ENCODE data around the gene P4HA1. TPM values are rescaled to one million over a fixed set of nuclear protein-coding genes. Genes with fewer than 3 reads are reported as not detected.
A peak's percentile ranks its signal among the peaks of the same experiment; 100 is the strongest.

The P4HA1 gene
- total RNA-seq, 1 experiment from 2014 or later: 46.5 TPM

DNA sequence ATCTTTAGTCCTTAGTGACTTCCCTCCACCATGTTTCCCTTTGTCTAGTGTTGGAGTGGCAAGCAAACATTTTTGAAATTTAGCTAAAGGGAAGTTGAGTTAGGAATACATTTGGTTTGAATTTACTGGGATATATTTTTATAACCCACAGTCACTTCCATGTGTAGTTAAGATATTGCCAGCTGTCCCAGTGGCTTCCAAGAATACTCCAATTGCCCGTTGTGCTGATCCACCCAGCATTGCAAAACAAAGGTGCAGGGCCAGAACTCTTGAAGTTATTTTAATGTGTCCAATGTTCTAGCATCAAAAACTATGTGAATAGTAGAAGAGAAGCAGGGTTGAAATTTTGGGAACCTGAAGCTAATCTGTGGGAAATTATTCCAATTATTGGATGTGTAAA lies 2.5 kb upstream of the P4HA1 start:
- no peaks in the 10 kb centered on the region for H3K27me3 Mint-ChIP-seq (ENCODE audit: insufficient read depth, unreplicated experiment)
- H3K36me3 ChIP-seq (ENCODE audit: control insufficient read depth, insufficient read depth, low read length): no peaks in the 10 kb centered on the region
- CTCF ChIA-PET: interaction anchor here (1.1 kb wide), 1 partner anchor 12 kb away, joined by 3 read pairs; no protein-coding TSS in a partner anchor
- no peak overlapping the region for H3K4me3 ChIP-seq (ENCODE audit: low read depth, low read length)
- H3K36me3 Mint-ChIP-seq (ENCODE audit: insufficient read depth, unreplicated experiment): peaks cover 25% of the 10 kb centered on the region
- H3K27ac Mint-ChIP-seq (ENCODE audit: unreplicated experiment): no peak overlapping the region
- BruUV-seq (replicated peaks): no TSS peak
- H3K4me1 Mint-ChIP-seq (ENCODE audit: low read depth, unreplicated experiment): peaks cover 14% of the 10 kb centered on the region
- DNase-seq: no peak
- intact Hi-C loops (cut with micrococcal nuclease; ENCODE audit: unreplicated experiment): no loop called here
- H3K9me3 Mint-ChIP-seq (ENCODE audit: unreplicated experiment): no peaks in the 10 kb centered on the region
- H3K4me1 ChIP-seq: peaks cover 13% of the 10 kb centered on the region; the same call in 1 of the 2 replicates
- POLR2A ChIA-PET: interaction anchor here (0.7 kb wide), 1 partner anchor 166 kb away, joined by 3 read pairs; no protein-coding TSS in a partner anchor
- H3K4me3 Mint-ChIP-seq (ENCODE audit: unreplicated experiment): no peak overlapping the region
- no peaks in the 10 kb centered on the region for H3K27me3 ChIP-seq (replicated peaks; ENCODE audit: control insufficient read depth, insufficient read depth, low read length)
- no peaks in the 10 kb centered on the region for H3K9me3 ChIP-seq
- TF ChIP-seq, protein P1, sequence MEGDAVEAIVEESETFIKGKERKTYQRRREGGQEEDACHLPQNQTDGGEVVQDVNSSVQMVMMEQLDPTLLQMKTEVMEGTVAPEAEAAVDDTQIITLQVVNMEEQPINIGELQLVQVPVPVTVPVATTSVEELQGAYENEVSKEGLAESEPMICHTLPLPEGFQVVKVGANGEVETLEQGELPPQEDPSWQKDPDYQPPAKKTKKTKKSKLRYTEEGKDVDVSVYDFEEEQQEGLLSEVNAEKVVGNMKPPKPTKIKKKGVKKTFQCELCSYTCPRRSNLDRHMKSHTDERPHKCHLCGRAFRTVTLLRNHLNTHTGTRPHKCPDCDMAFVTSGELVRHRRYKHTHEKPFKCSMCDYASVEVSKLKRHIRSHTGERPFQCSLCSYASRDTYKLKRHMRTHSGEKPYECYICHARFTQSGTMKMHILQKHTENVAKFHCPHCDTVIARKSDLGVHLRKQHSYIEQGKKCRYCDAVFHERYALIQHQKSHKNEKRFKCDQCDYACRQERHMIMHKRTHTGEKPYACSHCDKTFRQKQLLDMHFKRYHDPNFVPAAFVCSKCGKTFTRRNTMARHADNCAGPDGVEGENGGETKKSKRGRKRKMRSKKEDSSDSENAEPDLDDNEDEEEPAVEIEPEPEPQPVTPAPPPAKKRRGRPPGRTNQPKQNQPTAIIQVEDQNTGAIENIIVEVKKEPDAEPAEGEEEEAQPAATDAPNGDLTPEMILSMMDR (IDR thresholded peaks at IDR 0.05; ENCODE audit: insufficient read depth in 1 of 2, low read depth in 1 of 2, low read length in 1 of 2, severe bottlenecking in 1 of 2, unreplicated experiment in 1 of 2): no peak

- Mint-ChIP-seq H3K36me3 (ENCODE audit: insufficient read depth, unreplicated experiment) (peaks cover 29% of the 10 kb centered on the region), H3K27ac (ENCODE audit: unreplicated experiment) (peak overlapping the region; percentile 96), H3K27me3 (ENCODE audit: insufficient read depth, unreplicated experiment) (no peaks in the 10 kb centered on the region), H3K9me3 (ENCODE audit: unreplicated experiment) (no peaks in the 10 kb centered on the region), H3K4me1 (ENCODE audit: low read depth, unreplicated experiment) (peaks cover 14% of the 10 kb centered on the region), H3K4me3 (ENCODE audit: unreplicated experiment) (peak overlapping the region; percentile 98)
- intact Hi-C loops (cut with micrococcal nuclease; ENCODE audit: unreplicated experiment): loop anchor here (2.0 kb wide), 2 partner anchors 72 to 120 kb away; partner anchors contain the start of genes ECD and FAM149B1
- Histone ChIP-seq H3K4me1 (peaks cover 16% of the 10 kb centered on the region; the same call in 1 of the 2 replicates), H3K9me3 (no peaks in the 10 kb centered on the region), H3K4me3 (ENCODE audit: low read depth, low read length) (peak overlapping the region; percentile 70), H3K36me3 (ENCODE audit: control insufficient read depth, insufficient read depth, low read length) (no peaks in the 10 kb centered on the region), H3K27me3 (replicated peaks; ENCODE audit: control insufficient read depth, insufficient read depth, low read length) (no peaks in the 10 kb centered on the region)
- TF ChIP-seq, protein P1 (IDR thresholded peaks at IDR 0.05; ENCODE audit: insufficient read depth in 1 of 2, low read depth in 1 of 2, low read length in 1 of 2, severe bottlenecking in 1 of 2, unreplicated experiment in 1 of 2): no peak
- ChIA-PET POLR2A (interaction anchor here (0.5 to 2.3 kb wide), 16 partner anchors 10 to 824 kb away, joined by 3 to 43 read pairs (median 6); partner anchors contain the start of genes CFAP70, DNAJC9, ECD and FAM149B1), CTCF (interaction anchor here (0.5 to 2.7 kb wide), 18 partner anchors 11 to 336 kb away, joined by 3 to 40 read pairs (median 6); partner anchors contain the start of genes DNAJC9, ECD, FAM149B1 and NUDT13)
- no peak for DNase-seq
- BruUV-seq (replicated peaks): TSS peak; percentile 61
Observed at GRCh38 chr10:73097305-73097670, 622 bp upstream of the P4HA1 start.

DNA sequence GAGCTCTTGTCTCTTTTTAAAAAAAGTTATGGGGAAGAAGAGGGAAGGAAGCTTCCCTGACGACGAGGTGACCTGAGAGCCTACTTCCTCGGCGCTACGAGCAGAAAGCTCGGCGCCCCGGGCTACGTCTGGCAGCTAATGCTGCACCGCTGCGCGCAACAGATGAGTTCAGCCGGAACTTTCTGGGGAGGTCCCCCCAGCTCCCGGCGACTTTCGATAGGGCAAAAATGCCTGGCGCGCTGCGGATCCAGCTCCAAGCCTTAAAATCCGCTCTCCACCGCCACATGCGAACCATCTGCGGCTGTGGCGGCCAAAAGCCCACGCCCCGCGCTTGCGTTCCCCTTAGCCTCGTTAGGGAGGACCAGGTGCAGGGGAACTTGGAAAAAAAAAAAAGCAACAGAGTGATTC lies 621 bp downstream of the P4HA1 start:
- ChIA-PET CTCF (interaction anchor here (0.6 to 2.7 kb wide), 11 partner anchors 9 to 142 kb away, joined by 3 to 40 read pairs (median 5); partner anchors contain the start of genes ECD, FAM149B1, NUDT13 and PLA2G12B), POLR2A (interaction anchor here (0.5 to 2.3 kb wide), 9 partner anchors 15 to 851 kb away, joined by 3 to 43 read pairs (median 4); partner anchors contain the start of genes DNAJC9, ECD, FAM149B1 and MRPS16)
- Mint-ChIP-seq H3K9me3 (ENCODE audit: unreplicated experiment) (no peaks in the 10 kb centered on the region), H3K27me3 (ENCODE audit: insufficient read depth, unreplicated experiment) (no peaks in the 10 kb centered on the region), H3K27ac (ENCODE audit: unreplicated experiment) (peak overlapping the region; percentile 96), H3K4me1 (ENCODE audit: low read depth, unreplicated experiment) (peaks cover 14% of the 10 kb centered on the region), H3K36me3 (ENCODE audit: insufficient read depth, unreplicated experiment) (peaks cover 29% of the 10 kb centered on the region), H3K4me3 (ENCODE audit: unreplicated experiment) (peak overlapping the region; percentile 98)
- Histone ChIP-seq H3K4me1 (peaks cover 16% of the 10 kb centered on the region; the same call in 1 of the 2 replicates), H3K36me3 (ENCODE audit: control insufficient read depth, insufficient read depth, low read length) (no peaks in the 10 kb centered on the region), H3K27me3 (replicated peaks; ENCODE audit: control insufficient read depth, insufficient read depth, low read length) (no peaks in the 10 kb centered on the region), H3K4me3 (ENCODE audit: low read depth, low read length) (peak overlapping the region; percentile 70), H3K9me3 (no peaks in the 10 kb centered on the region)
- TF ChIP-seq, protein P1 (IDR thresholded peaks at IDR 0.05; ENCODE audit: insufficient read depth in 1 of 2, low read depth in 1 of 2, low read length in 1 of 2, severe bottlenecking in 1 of 2, unreplicated experiment in 1 of 2): no peak
- no TSS peak for BruUV-seq (replicated peaks)
- intact Hi-C loops (cut with micrococcal nuclease; ENCODE audit: unreplicated experiment): loop anchor here (1.0 to 2.0 kb wide), 6 partner anchors 14 to 121 kb away; partner anchors contain the start of genes ECD, FAM149B1 and NUDT13
- DNase-seq: peak; percentile 74 to 79

Measured in Caco-2 (cell line).